Renal cortical epithelial cell (primary cell): ENCODE data around the gene LRRTM4. TPM values are rescaled to one million over a fixed set of nuclear protein-coding genes. Genes with fewer than 3 reads are reported as not detected.

Source experiments
- DNase-seq: peaks from one replicate; pipeline ENCODE4 v3.0.0-alpha.2; 2011; ENCODE audit warnings: low read depth
- total RNA-seq: library from RNA; depleted of rRNA; stranded (reverse); fragments of >200 nt; gene quantifications from 2 replicates; pipeline ENCODE4 v1.2.3, GENCODE V29; 2014

The LRRTM4 gene
- total RNA-seq, 1 donor from 2014 or later, result 0.10 TPM

DNA sequence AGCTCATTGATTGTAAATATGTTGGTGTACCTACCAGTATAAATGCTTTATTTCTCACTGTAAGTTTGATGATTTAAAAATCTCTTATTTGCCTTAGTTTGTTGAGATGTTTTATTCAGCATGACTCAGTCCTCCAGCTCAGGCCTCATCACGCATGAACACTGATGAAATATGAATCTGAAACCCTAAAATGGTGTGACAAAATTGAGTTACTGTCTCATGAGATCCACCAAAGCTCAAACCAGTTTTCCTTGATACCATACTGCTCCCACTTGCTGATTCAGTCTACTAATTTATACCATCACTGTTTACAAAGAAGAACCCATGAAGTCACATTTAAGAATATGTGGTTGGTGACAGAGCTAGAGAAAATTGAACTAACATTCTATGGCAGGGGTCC, 524.9 kb downstream of the LRRTM4 start:
- DNase-seq, result no peak

DNA sequence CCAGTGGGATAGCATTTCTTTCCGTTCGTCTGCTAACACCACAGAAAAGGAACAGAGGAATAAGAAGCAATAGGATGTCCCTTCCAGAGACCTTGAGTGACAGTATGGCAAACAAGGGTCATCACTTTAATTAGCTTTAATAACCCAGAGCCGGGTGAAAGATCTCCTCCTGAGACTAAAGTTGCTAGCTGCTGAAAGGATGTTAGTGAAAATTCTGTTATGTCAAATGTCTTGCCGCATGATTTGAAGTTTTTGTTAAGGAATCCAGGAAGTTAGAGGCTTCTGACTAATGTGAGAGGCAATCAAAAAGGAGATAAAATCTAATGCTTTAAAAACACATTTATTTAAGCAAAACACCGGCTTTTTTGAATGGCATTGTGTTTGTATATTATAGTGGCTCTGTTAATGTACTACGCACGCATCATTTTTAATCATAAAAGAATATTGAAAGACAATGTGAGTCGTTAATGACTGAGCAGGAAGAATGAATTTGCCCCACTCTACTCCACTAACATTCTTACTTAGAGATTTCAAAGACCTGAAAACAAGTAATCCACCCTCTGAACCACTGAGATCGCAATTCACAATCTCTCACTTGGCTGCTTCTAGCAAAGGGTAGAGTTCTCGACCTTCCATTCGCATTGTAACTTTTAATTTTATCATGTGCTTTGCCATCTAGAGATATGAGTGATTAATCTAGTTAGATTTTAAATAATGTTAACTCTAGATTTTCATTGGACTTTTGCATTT, 536.6 kb downstream of the LRRTM4 start:
- DNase-seq, result peak; percentile 24

GRCh38 chr2:76984359-76984758, 537.8 kb downstream of the LRRTM4 start:
- DNase-seq, result no peak

GRCh38 chr2:76980067-76980787, 541.9 kb downstream of the LRRTM4 start:
- no peak for DNase-seq

DNA sequence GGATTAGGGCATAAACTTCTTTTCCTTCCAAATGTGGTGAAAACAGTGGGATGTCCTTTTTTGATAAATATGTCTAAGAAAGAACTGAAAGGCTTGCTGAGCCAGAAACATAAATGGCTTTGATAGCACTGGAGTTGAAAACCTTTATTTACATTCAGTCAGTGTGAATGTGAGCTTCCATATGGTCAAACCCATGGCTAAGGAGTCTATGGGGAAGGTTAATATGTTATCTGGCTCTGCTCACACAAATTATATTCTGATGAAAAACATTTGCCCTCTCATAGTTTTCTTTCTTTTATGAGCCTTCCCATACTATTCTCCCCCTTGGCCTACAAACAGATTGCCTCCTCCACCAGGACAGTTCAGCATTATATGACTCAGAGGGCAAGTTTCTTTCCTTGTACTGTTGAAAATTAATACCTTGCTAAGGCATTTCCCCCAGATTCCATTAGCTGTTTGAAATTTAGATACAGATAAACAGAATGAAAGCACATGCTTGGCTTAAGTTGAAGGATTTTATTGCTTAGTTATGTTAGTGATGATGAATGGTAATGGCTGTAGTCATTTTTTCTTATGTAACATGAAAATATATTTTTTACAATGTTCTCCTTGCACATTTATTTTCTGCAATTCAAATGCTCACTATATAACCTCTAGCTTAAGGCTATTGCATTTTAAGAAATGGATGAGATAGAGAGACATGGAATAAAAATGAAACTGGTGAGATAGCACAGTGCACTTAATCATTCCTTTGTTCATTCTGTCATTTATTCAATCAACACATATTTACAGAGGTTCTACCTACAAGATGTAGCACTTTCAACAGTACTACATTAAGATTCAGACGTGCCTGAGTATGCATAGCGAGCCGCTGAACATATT, 544.1 kb downstream of the LRRTM4 start:
- peak; percentile 49 for DNase-seq

- DNase-seq, result peak; percentile 18
These were observed 546.4 kb downstream of the LRRTM4 start for GRCh38 chr2:76975752-76976151.

DNA sequence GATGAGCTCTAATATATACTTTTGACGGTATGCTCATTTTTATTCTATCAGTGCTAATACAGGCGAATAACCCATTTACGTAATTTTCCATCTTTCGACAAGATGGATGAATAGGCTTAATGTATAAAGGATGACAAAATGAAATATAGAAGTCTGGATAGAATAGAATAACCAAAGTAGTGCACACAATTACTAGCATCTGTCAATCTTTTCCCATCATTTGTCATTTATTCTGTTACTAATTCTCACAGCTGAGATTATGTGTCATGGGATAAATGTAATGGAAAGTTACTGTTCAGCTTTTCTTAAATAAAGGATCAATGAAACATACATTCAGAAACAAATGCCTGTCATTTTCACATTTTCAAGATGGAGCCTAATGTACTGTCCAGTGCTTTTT, 548.6 kb downstream of the LRRTM4 start:
- DNase-seq, result no peak

DNA sequence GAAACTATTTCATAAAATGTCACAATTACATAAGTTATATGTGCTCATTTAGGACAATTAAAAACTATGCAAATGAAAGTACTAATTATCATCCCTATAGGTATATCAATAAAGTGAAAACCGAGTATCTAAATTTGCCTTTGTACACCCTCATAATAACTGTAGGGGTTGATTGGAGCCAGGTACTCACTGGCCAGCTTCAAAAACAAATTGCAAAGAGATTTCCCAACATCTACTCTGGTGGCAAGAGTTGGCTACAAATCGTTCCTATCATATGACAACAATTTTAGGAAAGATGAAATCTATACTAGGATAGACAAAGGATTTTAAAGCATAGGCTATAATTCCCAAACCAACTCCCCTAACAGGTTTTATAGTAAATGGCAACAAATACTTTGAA, 556.4 kb downstream of the LRRTM4 start:
- no peak for DNase-seq

- DNase-seq, result peak; percentile 11
These were observed 563.4 kb downstream of the LRRTM4 start for GRCh38 chr2:76958749-76959148.

DNA sequence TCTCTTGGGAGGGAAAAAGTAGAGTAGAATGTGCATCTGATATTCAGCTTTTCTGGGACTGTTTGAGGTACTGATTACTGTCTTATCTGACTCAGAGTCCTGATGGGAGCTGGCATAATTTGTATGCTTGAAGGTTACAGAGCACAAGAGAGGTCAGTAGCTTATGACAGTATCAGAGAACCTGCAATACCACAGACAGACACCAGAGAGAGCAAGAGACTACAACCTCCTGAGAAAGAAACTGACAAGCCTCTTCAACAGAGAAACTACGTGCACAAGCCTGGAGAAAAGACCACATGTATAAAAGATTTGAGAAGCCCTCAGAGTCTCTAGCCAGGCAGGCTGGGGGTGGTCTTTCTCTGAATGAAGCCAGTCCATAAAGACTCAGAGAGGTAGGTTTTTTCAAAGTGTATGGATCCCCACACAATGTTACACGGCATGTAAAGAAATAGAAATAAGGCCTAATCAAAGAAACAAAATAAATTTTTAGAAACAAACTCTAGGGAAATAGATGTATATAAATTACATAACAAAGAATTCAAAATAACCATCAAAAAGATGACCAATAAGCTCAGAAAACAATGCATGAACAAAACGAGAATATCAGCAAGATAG, 568.3 kb downstream of the LRRTM4 start:
- peak; percentile 59 for DNase-seq

DNA sequence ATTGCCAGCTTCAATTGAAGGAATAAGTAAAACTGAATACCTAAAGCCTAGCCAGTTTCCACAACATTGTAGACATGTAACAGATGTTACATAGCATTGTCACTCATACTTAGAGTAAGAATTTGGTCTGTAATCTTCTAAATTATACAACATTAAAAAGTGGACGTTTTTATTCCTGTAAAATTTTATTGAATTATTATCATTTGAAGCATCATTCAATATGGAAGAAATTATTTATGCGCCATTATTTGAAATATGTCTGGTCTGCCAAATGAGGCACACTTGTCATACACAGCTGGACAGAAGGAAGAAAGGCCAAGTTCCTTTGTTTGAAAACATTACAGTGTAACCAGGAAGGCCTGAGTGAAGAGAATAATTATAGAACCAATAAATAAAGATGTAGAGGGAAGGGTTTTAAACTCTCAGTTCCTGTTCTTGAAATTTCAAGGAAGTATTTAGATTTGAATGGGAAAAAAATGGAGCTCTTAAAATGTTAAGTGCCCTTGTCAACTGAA, 575.5 kb downstream of the LRRTM4 start:
- DNase-seq, result no peak

- DNase-seq, result no peak
These were observed 581.6 kb downstream of the LRRTM4 start for GRCh38 chr2:76940559-76940958.

DNA sequence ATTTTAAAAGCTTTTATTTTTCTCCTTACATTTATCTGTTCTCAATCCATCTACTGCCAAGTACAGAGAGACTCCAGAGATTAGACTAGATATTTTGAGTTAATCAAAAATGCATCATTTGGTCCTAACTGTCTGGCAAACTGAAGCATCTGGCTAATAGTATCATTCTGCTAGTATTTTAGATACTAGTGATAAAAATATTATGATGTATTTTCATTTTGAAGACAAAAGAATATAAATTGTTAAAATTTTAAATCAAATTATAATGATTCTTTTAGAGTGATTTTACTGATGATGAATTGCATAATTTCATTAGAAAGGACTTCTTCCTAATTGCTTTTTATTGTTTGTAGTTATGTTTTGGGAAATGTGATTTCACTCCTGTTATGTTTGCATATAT, 584.0 kb downstream of the LRRTM4 start:
- no peak for DNase-seq

GRCh38 chr2:76932550-76932949, 589.6 kb downstream of the LRRTM4 start:
- DNase-seq, result no peak

DNA sequence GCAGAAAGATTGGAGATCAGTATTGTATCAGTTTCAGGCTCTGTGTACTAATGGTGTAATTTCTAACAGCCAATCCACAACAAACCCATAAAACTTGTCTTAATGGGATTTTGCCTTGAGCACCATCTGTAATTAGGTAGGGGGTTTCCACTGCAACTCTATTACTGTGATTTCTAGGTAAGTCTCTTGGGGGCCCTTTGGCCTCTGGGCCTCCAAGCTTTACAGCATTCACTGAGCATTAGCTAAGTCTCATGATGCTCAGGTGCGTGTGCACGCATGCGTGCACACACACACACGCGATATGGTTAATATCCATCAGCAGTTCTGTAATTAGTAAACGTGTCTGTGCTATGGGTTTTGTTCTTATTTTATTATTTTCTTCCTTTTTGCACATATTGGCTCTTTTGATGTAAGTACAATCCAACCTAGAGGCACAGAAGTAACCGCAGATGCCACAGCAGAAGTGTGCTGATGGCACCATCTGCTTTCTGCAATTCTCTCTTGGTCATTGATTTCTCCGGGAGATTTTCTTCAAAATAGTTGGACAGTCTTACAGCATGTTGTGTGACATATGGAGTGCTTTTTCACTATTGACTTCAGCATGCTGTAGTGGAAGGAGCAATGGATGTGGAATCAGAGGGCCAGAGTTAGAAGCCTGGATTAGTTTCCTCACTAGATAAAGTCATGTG, 592.0 kb downstream of the LRRTM4 start:
- DNase-seq, result no peak

DNA sequence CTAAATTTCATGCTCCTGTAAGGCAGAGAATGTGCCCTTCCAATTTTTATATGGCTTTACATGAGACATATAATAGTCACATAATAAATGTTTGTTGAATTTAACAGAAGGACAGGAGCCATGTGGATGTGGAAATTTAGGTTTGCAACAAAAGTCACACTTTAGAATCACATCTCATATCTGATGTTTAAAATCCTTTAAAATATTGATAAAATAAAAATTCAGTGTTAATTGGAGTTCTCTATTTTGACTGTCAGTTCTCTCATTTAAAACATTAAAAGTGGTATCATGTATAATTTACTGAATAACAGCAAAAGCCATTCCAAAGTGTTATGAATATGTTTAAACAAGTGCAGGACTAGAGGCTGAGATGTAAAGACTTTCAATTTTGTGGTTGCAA, 594.1 kb downstream of the LRRTM4 start:
- DNase-seq, result no peak

DNA sequence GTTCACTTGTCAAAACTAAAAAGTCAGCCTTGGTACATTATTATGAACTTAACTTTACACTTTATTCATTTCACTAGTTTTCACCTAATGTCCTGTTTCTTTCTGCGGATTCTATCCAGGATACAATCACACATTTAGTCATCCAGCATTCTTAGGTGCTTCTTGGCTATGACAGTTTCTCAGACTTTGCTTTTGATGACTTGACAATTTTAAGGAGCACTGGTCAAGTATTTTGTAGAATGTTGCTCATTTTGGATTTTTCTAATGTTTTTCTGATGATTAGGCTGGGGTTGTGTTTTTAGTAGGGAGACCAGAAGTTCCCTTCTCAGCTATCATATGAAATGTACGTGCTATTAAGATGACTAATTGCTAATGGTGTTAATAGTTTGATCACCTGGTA, 601.2 kb downstream of the LRRTM4 start:
- DNase-seq, result no peak

DNA sequence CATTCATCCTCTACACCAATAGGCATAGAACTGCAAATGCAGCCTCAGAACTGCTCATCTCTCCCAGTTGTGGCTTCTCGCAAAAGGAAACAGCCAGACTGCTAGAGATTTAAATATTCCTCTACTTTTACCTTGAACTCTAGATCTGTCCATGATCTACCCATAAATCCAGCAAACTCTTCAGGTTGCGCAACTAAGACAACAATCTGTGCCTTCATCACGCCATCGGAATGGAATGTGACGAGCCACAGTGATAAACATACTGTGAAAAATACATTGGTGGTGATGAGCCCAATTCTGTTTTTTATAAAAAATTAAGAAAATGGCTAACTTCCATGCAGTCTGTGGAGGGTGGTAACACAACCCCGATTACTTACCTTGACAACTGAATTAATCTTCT, 626.7 kb downstream of the LRRTM4 start:
- DNase-seq, result no peak

GRCh38 chr2:76870581-76870980, 651.6 kb downstream of the LRRTM4 start:
- DNase-seq, result no peak

DNA sequence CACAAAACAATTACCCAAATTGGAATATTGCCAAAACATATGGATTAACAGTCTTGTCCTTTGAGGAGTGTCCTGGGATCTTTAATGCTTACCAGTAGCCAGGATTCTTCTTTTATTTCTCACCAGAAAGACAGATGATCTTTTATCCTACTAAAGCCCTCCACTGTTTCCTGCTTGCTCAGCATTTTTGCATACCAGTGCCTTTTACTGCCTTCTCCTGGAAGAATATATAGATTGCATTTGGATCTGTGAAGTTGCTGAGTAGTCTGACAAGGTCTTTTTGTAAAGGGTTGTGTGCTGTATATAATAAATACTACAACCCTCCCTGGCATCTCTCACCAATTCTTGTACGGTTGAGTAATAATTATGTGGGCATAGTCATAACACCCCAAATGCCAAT, 652.2 kb downstream of the LRRTM4 start:
- no peak for DNase-seq

DNA sequence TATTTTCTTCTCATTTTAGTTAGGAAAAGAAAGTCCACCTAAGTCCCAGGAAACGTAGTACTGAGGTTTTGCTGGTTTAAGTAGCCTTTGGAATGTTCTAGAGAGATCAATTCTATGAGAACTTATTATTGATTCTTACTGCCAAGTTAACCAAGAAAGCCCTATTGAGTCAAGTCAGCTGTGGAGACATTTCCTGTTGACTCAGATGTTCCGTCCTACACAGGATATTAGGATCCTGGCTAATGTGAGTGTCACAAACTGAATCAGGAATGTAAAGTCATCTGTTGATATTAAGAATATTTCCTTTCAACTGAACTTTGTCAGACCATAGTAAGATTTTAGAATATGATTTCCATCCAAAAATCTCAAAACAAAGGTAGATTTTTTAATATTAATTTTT, 654.3 kb downstream of the LRRTM4 start:
- peak; percentile 81 for DNase-seq
